Kidney epithelial cell (primary cell): ENCODE results near the gene GFOD1. TPM values are rescaled to one million over a fixed set of nuclear protein-coding genes. Genes with fewer than 3 reads are reported as not detected.

Experiments
- DNase-seq: peaks from one replicate; pipeline ENCODE4 v3.0.0-alpha.2; 2010; ENCODE audit warnings: low read depth
- H3K27me3 ChIP-seq: 2 replicates; pipeline ENCODE4 v1.6.0; 2011; ENCODE audit warnings: low read length; ENCODE audit not compliant: control insufficient read depth, insufficient read depth
- H3K36me3 ChIP-seq: 2 replicates; pipeline ENCODE4 v1.5.1; 2011; ENCODE audit warnings: low read length; ENCODE audit not compliant: control insufficient read depth, insufficient read depth
- H3K4me3 ChIP-seq: 2 replicates; pipeline ENCODE4 v1.5.1; 2011; ENCODE audit warnings: low read depth, mild to moderate bottlenecking, control low read depth, low read length
- total RNA-seq: library from RNA; depleted of rRNA; stranded (reverse); fragments of >200 nt; gene quantifications from 2 replicates; pipeline ENCODE4 v1.2.3, GENCODE V29; 2015
- TF ChIP-seq, protein P1 (sequence below): IDR thresholded peaks from 2 replicates; pipeline ENCODE4 v1.5.1; 2011; ENCODE audit warnings: mild to moderate bottlenecking, moderate library complexity, low read length, control low read depth, inconsistent platforms; ENCODE audit not compliant: insufficient read depth, poor library complexity, severe bottlenecking

GFOD1 gene
- total RNA-seq, 1 donor from 2014 or later: 0.75 TPM

DNA sequence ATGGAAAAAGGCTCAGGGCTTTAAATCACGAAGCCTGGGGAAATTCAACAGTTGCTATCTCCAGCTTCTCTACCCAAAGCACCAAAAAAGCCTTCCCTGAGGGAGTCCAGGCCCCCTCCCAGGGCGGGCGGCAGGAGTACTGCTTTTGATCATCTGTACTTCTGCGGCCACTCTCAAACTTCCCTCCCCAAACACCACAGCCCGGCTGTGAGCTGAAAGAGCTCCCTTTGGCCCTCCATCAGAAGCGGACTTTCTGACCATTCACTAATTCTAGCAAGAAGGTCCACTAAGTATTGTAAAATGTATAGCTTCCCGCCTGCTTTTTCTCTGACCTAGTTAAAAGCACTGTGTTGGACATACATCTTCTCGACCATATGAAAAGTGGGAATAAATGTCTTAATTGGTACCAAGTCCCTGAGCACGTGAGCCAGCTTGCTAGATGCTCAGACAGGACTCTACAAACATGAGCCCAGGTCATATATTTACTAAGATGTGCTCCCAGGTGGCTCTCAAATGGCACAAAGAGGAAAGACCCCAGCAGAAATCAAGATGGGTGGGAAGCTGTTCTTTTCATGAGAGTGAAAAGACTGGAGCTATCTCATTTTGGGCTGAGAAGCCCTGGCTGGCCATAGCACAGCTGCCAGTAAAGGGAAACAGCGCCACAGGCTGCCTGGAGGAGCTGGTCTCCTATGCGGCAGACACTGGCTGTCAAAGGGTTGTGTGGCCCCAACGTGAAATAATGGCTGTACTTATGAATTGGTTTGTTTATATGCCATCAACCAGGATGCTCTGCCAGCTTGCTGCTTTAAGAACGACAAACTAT is 58.6 kb downstream of the GFOD1 start:
- Histone ChIP-seq H3K4me3 (no peak overlapping the region), H3K36me3 (no peaks in the 10 kb centered on the region), H3K27me3 (no peaks in the 10 kb centered on the region)
- DNase-seq: no peak
- TF ChIP-seq, protein P1, sequence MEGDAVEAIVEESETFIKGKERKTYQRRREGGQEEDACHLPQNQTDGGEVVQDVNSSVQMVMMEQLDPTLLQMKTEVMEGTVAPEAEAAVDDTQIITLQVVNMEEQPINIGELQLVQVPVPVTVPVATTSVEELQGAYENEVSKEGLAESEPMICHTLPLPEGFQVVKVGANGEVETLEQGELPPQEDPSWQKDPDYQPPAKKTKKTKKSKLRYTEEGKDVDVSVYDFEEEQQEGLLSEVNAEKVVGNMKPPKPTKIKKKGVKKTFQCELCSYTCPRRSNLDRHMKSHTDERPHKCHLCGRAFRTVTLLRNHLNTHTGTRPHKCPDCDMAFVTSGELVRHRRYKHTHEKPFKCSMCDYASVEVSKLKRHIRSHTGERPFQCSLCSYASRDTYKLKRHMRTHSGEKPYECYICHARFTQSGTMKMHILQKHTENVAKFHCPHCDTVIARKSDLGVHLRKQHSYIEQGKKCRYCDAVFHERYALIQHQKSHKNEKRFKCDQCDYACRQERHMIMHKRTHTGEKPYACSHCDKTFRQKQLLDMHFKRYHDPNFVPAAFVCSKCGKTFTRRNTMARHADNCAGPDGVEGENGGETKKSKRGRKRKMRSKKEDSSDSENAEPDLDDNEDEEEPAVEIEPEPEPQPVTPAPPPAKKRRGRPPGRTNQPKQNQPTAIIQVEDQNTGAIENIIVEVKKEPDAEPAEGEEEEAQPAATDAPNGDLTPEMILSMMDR: no peak

DNA sequence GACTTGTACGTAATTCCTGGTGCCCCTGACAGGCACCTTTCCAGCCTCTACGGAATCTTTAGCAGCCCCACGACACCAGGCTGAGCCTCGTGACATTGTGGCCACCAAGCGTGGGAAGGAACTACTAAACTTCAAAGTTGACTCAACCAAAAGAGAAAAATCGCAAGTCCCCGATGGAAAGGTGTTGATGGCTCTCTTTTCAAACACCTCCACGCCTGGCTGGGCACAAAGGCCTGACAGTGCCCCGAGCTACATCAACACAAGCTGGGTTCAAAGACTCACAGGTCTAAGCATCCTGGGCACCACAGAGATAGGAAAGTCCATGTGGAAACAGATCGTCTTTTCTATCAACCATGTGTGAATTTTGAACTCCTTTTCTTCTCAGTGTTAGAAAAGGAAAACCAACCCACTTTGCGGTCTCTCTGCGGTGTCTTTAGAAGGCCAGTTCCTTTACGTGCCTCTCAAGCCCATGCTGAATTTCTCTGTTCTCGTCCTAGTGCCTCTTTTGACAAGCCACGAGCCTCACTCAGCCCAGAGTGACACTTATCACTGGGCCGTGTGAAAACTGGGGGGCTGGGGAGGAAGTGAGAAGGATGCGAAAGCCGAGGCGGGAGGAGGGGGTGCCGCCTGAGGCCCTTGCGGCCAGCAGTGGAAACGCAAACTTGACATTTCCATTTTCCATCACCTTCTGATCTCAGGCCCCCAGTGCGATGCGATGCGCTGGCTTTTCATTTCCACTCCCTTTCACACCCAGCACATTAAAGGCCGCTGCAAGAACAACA is 59.4 kb downstream of the GFOD1 start:
- H3K4me3 ChIP-seq: no peak overlapping the region
- no peaks in the 10 kb centered on the region for H3K36me3 ChIP-seq
- DNase-seq: no peak
- TF ChIP-seq, protein P1: no peak
- no peaks in the 10 kb centered on the region for H3K27me3 ChIP-seq

DNA sequence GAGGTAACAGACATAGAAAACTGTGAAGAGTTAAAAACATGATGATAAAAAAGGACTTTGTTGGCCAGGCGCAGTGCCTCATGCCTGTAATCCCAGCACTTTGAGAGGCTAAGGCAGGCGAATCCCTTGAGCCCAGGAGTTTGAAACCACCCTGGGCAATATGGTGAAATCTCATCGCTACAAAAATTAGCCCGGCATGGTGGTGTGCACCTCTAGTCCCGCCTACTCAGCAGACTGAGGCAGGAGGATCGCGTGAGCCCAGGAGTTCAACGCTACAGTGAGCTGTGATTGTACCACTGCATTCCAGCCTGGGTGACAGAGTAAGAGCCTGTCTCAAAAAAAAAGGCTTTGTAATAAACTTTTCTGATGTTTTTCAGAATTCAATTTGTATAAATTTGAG is 60.1 kb downstream of the GFOD1 start:
- no peak overlapping the region for H3K4me3 ChIP-seq
- no peaks in the 10 kb centered on the region for H3K36me3 ChIP-seq
- no peak for DNase-seq
- H3K27me3 ChIP-seq: no peaks in the 10 kb centered on the region
- TF ChIP-seq, protein P1: no peak

DNA sequence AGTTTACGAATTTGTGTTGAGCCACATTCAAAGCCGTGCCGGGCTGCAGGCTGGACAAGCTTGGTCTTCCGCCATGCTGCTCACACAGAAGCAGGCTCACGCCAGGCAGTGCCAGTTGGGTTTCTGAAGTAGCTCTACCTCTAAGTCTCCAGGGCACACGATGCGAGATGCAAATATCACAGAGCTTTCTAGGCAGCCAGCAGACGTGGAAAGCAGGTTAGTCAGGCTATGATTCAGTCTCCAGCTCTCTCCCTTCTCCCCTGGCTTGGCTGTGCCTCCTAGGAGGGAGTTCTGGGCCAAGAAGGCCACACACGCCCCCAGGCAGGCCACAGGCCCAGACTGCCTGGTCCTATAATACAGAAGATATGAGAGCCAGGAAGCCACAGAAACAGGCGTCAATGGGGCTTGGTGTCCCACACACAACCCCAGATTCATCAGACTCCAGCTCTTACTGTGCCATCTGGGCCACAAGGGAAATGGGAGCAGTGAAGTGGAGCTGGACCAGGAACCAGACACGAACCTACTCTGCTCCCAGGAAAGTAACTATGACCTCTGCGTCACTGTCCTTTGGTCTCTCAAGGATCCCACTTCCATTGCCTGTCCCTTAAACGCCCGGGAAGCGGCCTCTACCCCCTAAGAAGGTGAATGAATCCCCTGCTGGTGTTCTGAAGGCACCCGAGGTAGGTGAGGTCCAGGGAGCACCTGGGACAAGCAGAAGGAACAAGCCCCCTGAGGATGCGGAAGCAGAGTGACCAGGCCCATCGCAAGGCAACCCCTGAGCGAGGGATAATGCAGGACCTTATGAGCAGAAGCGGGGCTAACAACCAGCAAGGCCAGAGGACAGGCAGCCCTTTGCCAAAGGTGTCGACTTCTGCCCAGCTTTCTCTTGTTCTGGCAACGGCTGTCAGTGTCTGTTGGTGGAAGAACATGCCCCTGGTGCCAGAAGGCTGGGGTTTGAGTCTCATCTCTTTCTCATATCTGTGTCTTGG is 61.2 kb downstream of the GFOD1 start:
- H3K27me3 ChIP-seq: no peaks in the 10 kb centered on the region
- no peak for DNase-seq
- no peak overlapping the region for H3K4me3 ChIP-seq
- H3K36me3 ChIP-seq: no peaks in the 10 kb centered on the region
- TF ChIP-seq, protein P1: no peak

DNA sequence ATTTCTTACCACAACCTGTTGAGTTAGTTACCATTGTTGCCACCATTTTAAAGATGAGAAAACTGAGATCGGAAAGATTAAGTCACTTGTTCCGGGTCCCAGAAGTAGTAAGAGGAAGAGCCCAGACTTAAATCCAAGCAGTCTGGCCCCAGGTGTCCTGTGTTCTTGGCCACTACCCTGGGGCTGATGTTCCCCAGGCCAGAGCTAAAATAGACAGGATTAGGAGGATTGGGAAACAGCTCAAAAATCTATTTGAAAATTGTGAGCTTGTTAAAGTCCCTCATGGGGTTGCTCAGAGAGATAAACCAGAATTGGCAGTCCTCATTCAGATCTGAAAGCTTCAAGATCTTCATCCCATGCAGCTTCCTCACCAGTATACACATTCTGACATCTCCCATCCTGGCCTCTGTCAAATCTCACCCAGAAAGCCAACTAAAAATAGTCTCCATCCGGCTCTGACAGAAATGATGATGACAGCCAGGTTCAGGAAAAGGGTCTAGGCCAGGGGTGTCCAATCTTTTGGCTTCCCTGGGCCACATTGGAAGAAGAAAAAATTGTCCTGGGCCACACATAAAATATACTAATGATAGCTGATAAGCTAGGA is 62.0 kb downstream of the GFOD1 start:
- TF ChIP-seq, protein P1: no peak
- Histone ChIP-seq H3K36me3 (no peaks in the 10 kb centered on the region), H3K27me3 (no peaks in the 10 kb centered on the region), H3K4me3 (no peak overlapping the region)
- no peak for DNase-seq
